Aorta (tissue), 5 donors: ENCODE results near the gene SRRM2. TPM values are rescaled to one million over a fixed set of nuclear protein-coding genes. Genes with fewer than 3 reads are reported as not detected.
"Not testable (repeated sequence)": the region's sequence is repeated elsewhere in the genome, so short reads cannot be mapped to it uniquely, and the experiment has no call there.

Experiments
- ATAC-seq: fragments of 200-7000 bp; cut with Tn5 transposase; one replicate; pipeline ENCODE4 v1.9.1; 2022; ENCODE audit warnings: moderate library complexity; ENCODE audit not compliant: low FRiP score
- DNase-seq, 2 donors: peaks; one replicate each; pipeline ENCODE4 v3.0.0-alpha.2; 2020
- H3K27ac ChIP-seq, 2 donors: one replicate each; pipeline ENCODE4 v1.5.1; 2013; ENCODE audit warnings: low read length in 2 of 2, mild to moderate bottlenecking in 2 of 2, moderate library complexity in 2 of 2, control low read depth in 1 of 2, inconsistent platforms in 1 of 2, low read depth in 1 of 2
- H3K27me3 ChIP-seq, 2 donors: one replicate each; pipeline ENCODE4 v1.6.1; 2013; ENCODE audit warnings: control low read depth in 1 of 2, low read length in 1 of 2, mild to moderate bottlenecking in 1 of 2, moderate library complexity in 1 of 2; ENCODE audit not compliant: insufficient read depth in 2 of 2, control insufficient read depth in 1 of 2
- H3K36me3 ChIP-seq, 2 donors: one replicate each; pipeline ENCODE4 v1.6.1; 2013; ENCODE audit warnings: control low read depth in 1 of 2, low read length in 1 of 2, mild to moderate bottlenecking in 1 of 2; ENCODE audit not compliant: insufficient read depth in 2 of 2, control insufficient read depth in 1 of 2
- H3K4me1 ChIP-seq, 2 donors: one replicate each; pipeline ENCODE4 v1.6.1; 2013; ENCODE audit warnings: low read length in 2 of 2, control low read depth in 1 of 2, mild to moderate bottlenecking in 1 of 2, moderate library complexity in 1 of 2; ENCODE audit not compliant: insufficient read depth in 2 of 2, control insufficient read depth in 1 of 2
- H3K4me3 ChIP-seq, 2 donors: one replicate each; pipeline ENCODE4 v1.5.1; 2013; ENCODE audit warnings: low read length in 2 of 2, control low read depth in 1 of 2, mild to moderate bottlenecking in 1 of 2
- H3K9me3 ChIP-seq: one replicate; pipeline ENCODE4 v1.6.1; 2013; ENCODE audit warnings: mild to moderate bottlenecking, low read length; ENCODE audit not compliant: control insufficient read depth
- WGBS, 2 donors: extraction: QIAGEN DNeasy Blood & Tissue Kit; methylation state at CpG; one replicate each; pipeline ENCODE4 v1.1.7; 2013; 5-methylcytosine and 5-hydroxymethylcytosine counted together
- intact Hi-C, 2 donors: fragments of 100-400 bp; cut with DNase I; formaldehyde crosslinking; loops; one replicate each; pipeline versions ENCODE4 v1.14.2 to v1.15.0; 2022
- polyA plus RNA-seq, 2 donors: library from polyadenylated mRNA; stranded (reverse); fragments of 200-250 nt; gene quantifications; one replicate each; pipeline ENCODE4 v1.2.3, GENCODE V29; 2013
- total RNA-seq, 2 donors: library from RNA; stranded (reverse); fragmentation: NEBNext Ultra II Directional; extraction: Animal tissue kit (Norgen Biotek cat#: 25700); gene quantifications; one replicate each; pipeline ENCODE4 v1.2.1, GENCODE V29; 2021
- donor health status: healthy with polysubstance abuse.
- donor health status: Bipolar disorder and iron deficiency.
- donor health status: DM: no; HTN: no; CAD: no.
- donor health status: DM: no; HTN: no; CAD: no.
- donor health status: DM: yes; HTN: yes; CAD: no.

Gene SRRM2
- total and polyA plus RNA-seq, 4 donors: 194 to 946 (median 634) TPM

DNA sequence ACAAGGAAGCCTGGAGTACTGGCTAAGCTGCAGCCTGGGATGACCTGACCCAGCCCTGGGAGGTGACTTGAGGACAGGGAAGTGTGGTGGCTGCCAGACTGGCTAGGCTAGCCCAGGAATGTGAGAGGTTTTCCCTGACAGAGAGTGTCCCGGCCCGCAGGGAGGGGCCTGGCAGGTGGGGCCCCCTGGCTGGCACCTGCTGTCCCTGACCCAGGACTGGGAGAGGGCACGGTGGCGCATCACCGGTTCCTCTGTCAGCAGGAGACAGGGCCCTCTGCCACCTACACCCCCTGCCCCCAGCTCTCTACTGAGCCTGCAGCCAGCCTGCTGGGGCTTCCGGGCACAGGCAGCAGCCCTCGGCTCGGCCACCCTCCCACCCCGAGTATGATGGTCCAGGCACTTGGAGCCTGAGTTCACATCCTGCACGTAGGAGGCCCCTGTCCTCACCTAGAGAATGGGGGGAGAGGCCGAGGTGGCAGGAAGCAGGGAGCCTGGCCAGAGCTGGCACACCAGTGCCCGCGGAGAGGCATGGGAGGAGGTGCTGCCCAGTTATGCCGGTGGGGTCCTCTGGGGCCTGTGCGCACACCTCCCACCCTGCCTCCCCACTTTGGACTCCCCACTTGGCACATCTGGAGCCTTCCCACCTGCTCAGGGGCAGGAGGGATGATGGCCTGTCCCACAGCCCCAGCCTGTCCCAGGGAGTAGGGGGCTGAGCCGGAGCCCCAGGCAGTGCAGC is 32.9 kb upstream of the SRRM2 start:
- H3K4me3 ChIP-seq: no peak overlapping the region
- DNase-seq (no peak), ATAC-seq (no peak)
- no peaks in the 10 kb centered on the region for H3K27me3 ChIP-seq
- no peaks in the 10 kb centered on the region for H3K9me3 ChIP-seq
- H3K4me1 ChIP-seq: no peaks in the 10 kb centered on the region
- no peaks in the 10 kb centered on the region for H3K36me3 ChIP-seq
- no peak overlapping the region for H3K27ac ChIP-seq
- intact Hi-C loops: loop anchor here in 1 of 2 donors (5.0 kb wide), 1 partner anchor 37 kb away; the partner anchor contains the start of gene KCTD5
- 68 to 69% methylated on average over 16 of the region's 16 CpGs for WGBS, 2 donors

DNA sequence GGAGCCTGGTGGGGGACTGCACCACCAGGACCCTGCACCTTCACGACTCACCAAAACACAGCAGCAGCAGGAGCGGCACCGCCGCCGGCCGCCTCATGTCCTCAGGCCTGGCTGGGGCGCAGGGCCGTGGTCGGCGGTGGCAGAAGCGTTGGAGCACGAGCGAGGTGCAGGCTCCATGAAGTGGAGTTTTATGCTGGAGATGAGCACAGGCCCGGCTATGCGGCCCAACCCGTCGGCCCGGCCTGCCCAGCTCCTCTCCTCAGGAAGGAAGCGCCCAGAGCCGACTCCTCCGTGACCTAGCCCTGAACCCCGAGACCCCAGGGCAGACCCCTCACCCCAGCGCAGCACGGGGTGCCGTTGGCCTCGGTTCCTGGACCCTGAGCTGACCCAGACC is 32.4 kb upstream of the SRRM2 start, which contains the start of gene PRSS27:
Gene PRSS27, minus strand, starts transcription at position 161 of the 394 bp plus-strand sequence. Its CDS starts 64 bp downstream, at position 97.
- no peaks in the 10 kb centered on the region for H3K4me1 ChIP-seq
- no peaks in the 10 kb centered on the region for H3K9me3 ChIP-seq
- intact Hi-C loops: no loop called here
- 91 to 94% methylated on average over 26 of the region's 26 CpGs for WGBS, 2 donors
- ATAC-seq (no peak), DNase-seq (no peak)
- H3K4me3 ChIP-seq: peak within 1 kb of the TSS; percentile 53 to 71
- no peaks in the 10 kb centered on the region for H3K36me3 ChIP-seq
- no peak within 1 kb of the TSS for H3K27ac ChIP-seq
- H3K27me3 ChIP-seq: no peaks in the 10 kb centered on the region

DNA sequence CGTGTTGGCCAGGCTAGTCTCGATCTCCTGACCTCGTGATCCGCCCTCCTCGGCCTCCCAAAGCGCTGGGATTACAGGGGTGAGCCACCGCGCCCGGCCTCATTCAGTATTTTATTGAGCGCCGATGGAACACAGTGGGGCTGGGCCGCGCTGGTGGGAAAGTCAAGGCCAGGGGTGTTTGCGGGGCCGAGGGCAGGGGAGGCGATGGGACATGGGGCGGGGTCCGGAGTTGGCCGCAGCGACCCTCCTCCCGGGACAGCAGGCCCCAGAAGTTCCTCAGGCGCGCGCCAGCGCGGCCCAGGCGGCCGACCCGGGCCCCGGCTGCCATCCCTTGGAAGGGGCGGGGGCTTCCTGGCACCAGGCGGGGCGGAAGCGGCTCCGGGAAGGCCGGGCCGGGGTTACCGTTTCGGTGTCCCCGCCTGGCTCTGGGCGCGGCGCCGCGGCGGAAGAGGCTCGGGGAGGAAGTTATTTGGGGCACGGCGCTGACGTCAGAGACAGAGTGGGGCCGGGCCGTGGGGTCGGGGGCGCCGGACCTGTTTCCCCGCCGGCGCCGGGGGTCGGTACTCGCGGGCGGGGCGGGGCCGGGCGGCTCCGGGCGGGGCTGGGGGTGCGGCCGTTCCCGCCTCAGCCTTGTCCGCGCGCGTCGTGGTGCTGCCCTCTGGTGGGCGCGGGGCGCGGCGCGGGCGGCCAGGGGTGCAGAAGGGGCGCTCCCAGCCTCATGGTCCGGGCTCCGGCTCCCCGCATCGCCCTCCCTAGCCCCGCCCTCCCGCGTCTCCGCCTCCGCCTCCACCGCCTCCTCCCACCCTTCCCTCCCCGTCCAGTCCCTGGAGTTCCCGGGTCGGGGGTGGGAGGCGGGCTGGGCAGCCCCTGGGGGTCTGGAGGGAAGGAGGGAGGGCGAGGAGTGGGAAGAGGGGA is 31.5 kb upstream of the SRRM2 start:
- Histone ChIP-seq H3K4me3 (peak overlapping the region; percentile 53 to 71), H3K9me3 (no peaks in the 10 kb centered on the region), H3K4me1 (no peaks in the 10 kb centered on the region), H3K27ac (no peak overlapping the region), H3K36me3 (no peaks in the 10 kb centered on the region), H3K27me3 (no peaks in the 10 kb centered on the region)
- 2 to 3% methylated on average over 55 to 99 of the region's 99 CpGs for WGBS, 2 donors
- DNase-seq (peak; percentile 89 to 95), ATAC-seq (peak; percentile 91)
- intact Hi-C loops: loop anchor here in 1 of 2 donors (1.0 kb wide), 1 partner anchor 31 kb away; the partner anchor contains the start of gene SRRM2

DNA sequence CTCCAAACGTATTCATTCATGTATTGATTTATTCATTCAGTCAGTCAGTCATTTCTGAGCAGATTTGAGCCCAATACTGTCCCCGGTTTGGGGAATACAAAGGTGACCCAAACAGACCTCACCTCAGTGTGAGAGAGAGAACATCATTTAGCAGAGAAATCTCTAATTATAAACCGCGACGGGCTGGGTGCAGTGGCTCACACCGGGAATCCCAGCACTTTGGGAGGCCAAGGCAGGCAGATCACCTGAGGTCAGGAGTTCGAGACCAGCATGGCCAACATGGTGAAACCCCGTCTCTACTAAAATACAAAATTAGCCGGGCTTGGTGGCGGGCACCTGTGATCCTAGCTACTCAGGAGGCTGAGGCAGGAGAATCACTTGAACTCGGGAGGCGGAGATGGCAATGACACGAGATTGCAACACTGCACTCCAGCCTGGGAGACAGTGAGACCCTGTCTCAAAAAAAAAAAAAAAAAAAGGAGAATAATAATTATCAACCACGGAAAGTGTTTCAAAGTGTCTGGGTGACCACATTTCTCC is 30.7 kb upstream of the SRRM2 start:
- ATAC-seq, H3K9me3 ChIP-seq, H3K36me3 ChIP-seq, H3K27me3 ChIP-seq, DNase-seq, H3K4me1 ChIP-seq, H3K27ac ChIP-seq: not testable (repeated sequence)
- 44 to 45% methylated on average over 14 of the region's 14 CpGs for WGBS, 2 donors
- peak overlapping the region in 1 of 2 donors; percentile 71 for H3K4me3 ChIP-seq
- intact Hi-C loops: loop anchor here in 1 of 2 donors (1.0 to 2.0 kb wide), 2 partner anchors 31 to 55 kb away; partner anchors contain the start of genes ELOB and SRRM2

DNA sequence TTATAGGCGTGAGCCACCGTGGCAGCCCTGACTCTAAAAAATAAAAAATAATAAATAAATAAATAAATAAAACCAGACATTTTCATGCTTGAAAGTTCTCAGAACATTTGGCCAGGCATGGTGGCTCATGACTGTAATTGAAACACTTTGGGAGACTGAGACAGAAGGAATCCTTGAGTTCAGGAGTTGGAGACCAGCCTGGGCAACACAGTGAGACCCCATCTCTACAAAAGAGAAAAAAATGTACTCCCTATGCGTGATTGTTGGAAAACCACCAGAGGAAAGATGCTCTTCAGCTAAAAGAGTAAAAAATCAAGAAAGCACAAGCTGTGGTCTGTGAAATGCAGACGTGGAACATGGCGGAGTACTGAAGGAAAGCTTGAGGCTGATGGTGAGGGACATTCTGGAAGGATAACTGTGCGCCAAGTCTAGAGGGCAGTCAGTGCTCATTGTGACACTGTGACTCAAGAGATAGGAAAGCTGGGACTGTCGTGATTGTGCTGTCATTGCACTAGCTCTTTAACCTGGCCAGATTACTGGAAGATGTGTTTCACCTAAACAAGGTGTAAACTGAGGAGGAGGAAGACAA is 28.3 kb upstream of the SRRM2 start:
- Histone ChIP-seq H3K4me3 (no peak overlapping the region), H3K9me3 (no peaks in the 10 kb centered on the region), H3K27ac (no peak overlapping the region), H3K4me1 (no peaks in the 10 kb centered on the region), H3K36me3 (no peaks in the 10 kb centered on the region), H3K27me3 (no peaks in the 10 kb centered on the region)
- ATAC-seq: no peak
- DNase-seq: no peak
- 77 to 80% methylated on average over 7 of the region's 7 CpGs for WGBS, 2 donors
- intact Hi-C loops: no loop called here

DNA sequence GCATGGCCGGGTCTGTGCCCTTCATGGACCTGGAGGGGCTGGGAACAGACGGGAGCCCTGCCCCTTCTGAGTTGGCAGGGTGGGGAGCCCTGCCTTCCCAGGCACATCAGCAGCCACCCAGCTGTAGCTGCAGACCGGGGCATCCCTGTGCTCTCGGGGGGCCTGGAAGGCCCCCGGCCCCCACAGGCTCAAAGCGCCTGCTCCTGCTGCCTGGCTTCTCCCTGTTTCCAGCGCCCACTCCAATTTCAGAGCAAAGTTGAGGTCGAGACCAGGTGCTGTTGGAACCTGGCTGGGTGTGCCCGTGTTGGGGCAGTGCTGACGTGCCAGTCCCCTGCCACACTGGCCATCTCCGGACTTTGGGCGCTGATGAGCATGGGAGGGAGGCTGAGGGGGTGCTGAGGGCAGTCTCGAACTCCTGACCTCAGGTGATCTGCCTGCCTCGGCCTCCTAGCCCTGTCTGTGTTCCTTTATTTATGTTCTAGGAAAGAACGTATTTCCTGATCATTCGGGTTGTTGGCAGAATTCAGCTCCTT is 27.6 kb upstream of the SRRM2 start:
- no peaks in the 10 kb centered on the region for H3K27me3 ChIP-seq
- DNase-seq (no peak), ATAC-seq (no peak)
- H3K9me3 ChIP-seq: no peaks in the 10 kb centered on the region
- H3K27ac ChIP-seq: no peak overlapping the region
- whole genome bisulfite sequencing, 2 donors: 67 to 68% methylated on average over 16 of the region's 16 CpGs
- no peaks in the 10 kb centered on the region for H3K4me1 ChIP-seq
- no peaks in the 10 kb centered on the region for H3K36me3 ChIP-seq
- no peak overlapping the region for H3K4me3 ChIP-seq
- intact Hi-C loops: no loop called here

DNA sequence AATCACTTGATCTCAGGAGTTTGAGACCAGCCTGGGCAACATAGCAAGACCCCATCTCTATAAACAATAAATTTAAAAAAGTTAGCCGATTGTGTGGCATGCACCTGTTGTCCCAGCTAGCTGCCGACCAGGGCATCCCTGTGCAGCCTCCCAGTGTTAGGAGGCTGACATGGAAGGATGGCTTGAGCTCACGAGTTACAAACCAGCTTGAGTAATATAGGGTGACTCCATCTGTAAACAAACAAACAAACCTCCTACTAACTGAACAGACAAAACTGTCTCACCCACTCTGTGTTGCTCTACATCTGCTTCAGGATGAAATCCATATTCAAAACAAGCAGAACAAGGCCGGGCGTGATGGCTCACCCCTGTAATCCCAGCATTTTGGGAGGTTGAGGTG is 25.5 kb upstream of the SRRM2 start:
- Histone ChIP-seq H3K27me3 (no peaks in the 10 kb centered on the region), H3K4me1 (no peaks in the 10 kb centered on the region), H3K36me3 (no peaks in the 10 kb centered on the region), H3K9me3 (no peaks in the 10 kb centered on the region), H3K4me3 (no peak overlapping the region), H3K27ac (no peak overlapping the region)
- no peak for DNase-seq
- 83 to 87% methylated on average over 5 of the region's 5 CpGs for WGBS, 2 donors
- ATAC-seq: no peak
- intact Hi-C loops: no loop called here

DNA sequence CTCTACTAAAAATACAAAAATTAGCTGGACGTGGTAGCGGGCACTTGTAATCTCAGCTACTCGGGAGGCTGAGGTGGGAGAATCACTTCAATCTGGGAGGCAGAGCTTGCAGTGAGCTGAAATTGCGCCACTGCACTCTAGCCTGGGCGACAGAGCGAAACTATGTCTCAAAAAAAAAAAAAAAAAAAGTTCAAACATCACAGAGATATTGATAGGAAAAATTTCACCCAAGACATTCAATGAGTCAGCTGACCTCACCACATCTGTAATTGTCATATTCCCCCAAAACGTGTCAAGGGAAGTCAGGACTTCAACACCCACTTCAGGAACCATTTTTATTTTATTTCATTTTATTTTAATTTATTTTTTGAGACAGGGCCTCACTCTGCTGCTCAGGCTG is 24.4 kb upstream of the SRRM2 start:
- Histone ChIP-seq H3K27me3 (no peaks in the 10 kb centered on the region), H3K9me3 (no peaks in the 10 kb centered on the region), H3K4me1 (no peaks in the 10 kb centered on the region), H3K27ac (no peak overlapping the region), H3K36me3 (no peaks in the 10 kb centered on the region), H3K4me3 (no peak overlapping the region)
- 83 to 86% methylated on average over 7 of the region's 7 CpGs for WGBS, 2 donors
- intact Hi-C loops: no loop called here
- ATAC-seq (no peak), DNase-seq (no peak)
